Measurements from ENCODE around the gene TMEM109.

TMEM109 gene

DNA sequence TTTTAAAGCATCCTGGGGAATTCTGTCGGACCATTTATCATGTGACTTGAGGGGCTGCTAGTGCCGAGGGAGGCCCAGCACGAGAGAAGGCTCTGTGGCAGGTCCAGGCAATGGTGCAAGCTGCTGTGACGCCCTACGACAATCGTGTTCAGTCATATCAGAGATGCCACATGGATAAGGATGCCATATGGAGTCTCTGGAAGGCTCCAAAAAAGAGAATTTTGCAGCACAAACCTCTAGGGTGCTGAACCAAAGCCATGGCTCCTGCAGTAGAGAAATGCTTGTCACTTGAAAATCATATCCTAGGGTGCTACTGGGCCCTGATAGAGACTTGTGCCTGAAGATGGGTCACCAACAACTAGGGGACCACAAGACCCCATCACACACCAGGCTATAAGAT lies 50.8 kb downstream of the TMEM109 start:
- no peak for DNase-seq (ENCODE audit: low read depth in 1 of 2, low spot score in 1 of 2)

DNA sequence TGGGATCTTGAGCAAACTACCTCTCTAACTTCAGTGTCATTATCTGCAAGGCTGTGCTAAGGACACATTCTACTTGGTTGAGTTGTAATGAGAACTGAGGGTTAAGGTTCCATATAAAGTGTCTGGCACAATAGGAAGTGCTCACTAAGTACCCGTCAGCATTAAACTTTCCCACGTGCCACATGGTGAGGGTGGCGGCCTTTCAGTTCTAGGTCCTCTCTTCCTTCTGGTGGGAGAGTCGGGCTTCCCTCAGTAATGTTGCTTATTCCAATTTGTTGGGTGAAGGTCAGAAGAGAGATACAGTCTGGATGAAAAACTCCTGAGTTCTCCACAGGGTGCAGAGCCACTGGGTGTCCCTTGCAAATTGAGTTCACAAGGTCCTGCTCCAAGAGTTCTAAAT lies 52.9 kb downstream of the TMEM109 start:
- DNase-seq (ENCODE audit: low read depth in 1 of 2, low spot score in 1 of 2), result no peak

DNA sequence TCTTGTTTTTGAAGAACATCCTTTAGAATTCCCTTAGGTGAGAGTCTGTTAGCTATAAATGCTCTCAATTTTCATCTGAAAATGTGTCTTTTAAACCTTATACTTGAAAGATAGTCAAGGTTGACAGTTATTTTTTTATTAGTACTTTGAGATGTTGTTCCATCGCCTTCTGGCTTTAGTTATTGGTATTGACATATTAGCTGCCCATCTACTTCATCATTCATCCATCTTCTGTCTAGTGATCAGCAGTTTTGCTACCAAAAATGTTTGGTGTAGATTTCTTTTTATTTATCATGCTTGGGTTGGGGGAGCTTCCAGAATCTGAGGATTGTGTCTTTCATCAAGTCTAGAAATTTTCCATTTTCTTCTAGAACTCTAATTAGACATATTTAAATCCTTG lies 54.3 kb downstream of the TMEM109 start:
- DNase-seq (ENCODE audit: low read depth in 1 of 2, low spot score in 1 of 2), result no peak

DNA sequence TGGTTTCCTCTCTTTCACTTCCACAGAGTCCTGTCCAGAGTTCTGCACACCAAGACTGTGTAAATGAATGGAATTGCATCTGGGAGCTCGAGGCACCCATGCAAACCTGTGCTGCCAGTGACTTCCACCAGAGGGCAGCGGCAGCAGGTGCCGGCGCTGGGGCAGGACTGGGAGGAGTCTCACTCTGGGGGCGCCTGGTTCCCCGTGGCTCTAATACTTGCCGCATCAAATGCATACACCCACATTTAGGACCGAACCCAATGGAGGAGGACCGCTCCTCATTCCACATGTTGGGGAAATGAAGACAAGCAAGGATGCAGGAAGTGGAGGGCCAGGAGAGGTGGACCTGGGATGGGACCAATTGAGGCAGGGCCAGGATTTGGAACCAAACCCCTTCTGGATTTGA lies 56.4 kb downstream of the TMEM109 start:
- peak; percentile 65 to 67 for DNase-seq (ENCODE audit: low read depth in 1 of 2, low spot score in 1 of 2)

DNA sequence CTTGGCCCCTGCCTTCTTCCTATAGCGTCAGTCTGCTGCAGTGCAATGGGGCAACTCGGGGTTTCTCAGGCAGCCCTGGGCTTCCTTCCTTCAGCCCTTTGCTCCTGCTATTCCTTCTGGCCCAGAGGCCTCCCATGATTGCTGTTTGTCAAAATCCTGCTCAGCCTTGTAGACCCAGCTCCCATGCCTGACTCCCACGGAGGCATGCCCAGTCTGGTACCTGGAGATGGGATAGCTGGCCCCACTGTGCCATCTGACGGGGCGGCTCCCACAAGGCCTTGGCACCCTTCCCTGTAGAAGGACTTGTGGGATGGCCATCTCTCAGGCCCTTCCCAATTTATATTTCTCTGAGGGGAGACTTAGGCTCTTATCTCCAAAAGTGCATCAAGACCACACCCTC lies 56.9 kb downstream of the TMEM109 start:
- DNase-seq (ENCODE audit: low read depth in 1 of 2, low spot score in 1 of 2), result no peak

DNA sequence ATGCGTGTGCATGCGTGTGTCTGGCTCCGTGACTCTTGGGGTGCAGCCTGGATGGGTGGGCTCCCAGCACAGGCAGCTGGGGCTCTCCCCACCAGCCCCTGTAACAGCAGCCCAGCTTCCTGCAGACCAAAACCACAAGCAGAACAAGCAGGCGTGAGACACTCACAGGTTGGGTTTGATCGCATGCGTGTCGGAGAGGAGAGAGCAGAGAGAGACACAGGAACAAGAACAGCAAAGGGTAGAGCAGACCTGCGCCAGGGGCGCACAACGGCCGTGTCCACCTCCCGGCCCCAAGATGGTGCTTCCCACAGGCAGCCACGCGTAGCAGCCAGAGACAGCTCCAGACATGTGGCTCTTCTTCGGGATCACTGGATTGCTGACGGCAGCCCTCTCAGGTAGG lies 57.6 kb downstream of the TMEM109 start, which contains the start of gene CD6:
TSS of gene CD6 (plus strand) at position 161 of the 400 bp plus-strand sequence. CDS start at position 347, 186 bp downstream.
- DNase-seq (ENCODE audit: low read depth in 1 of 2, low spot score in 1 of 2), result peak; percentile 49 to 54

DNA sequence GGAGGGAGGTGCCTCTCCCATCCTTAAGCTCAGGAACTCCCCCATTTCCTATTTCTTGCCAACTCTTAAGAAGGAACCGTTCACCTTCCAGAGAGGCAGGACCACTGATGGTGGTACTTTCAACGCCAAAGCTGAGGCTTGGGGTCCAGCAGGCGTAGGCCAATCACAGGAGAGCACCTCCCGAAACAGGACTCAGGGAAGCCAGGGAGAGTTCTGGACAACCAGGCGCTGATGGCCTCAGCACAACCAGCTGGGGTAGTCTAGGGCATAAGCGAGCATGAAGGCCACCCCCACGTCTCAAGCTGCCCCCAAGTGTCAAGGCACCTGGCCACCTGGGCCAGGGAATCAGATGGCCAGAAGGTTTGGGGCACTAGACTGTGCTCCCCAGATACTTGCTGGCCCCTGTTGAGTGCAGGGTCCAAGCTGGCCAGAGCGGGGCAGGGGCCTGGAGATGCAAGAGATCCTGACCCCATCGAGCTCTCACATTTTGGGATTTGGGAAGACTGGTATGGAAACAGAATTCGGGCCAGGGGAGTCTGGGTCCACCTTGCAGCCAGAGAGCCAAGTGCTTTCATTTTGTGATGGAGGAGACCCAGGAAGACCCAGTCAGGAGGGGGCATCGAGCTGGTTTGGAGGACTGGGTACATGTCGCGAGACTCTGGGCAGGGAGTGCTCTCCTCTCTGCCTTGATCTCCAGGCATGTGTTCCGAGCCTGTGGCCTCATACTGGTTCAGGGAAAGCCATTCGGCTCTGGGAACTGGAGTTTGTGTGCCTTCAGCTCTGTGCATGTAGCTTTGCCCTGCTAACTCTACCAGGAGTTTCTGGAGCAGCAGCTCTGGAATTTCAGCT lies 58.4 kb downstream of the TMEM109 start:
- DNase-seq (ENCODE audit: low read depth in 1 of 2, low spot score in 1 of 2), result no peak
